GM12801 (cell line): ENCODE measurements around the gene SFT2D3.

Experiments used
- TF ChIP-seq, protein P1 (sequence below): IDR thresholded peaks from one replicate; pipeline ENCODE4 v1.5.1; 2011; ENCODE audit warnings: control low read depth; ENCODE audit not compliant: insufficient read length; ENCODE audit errors: extremely low read depth

Gene SFT2D3, protein sequence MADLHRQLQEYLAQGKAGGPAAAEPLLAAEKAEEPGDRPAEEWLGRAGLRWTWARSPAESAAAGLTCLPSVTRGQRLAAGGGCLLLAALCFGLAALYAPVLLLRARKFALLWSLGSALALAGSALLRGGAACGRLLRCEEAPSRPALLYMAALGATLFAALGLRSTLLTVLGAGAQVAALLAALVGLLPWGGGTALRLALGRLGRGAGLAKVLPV

DNA sequence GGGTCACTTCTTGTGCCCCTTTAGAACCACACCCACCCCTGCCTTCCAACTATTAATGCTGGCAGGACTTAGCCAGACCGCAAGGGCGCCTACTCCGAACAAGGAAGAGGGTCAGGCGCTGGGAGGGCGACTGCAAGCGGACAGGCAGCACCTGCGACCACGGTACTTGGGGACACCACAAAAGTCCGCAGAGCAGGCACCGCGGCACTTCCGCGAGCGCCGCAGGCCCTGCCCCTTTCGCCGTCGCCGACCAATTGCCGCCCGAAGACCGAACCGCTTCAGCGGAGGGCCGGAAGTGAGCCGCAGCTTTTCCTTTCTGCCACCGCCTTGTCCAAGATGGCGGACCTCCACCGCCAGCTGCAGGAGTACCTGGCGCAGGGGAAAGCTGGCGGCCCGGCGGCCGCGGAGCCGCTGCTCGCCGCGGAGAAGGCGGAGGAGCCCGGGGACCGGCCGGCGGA lies at the start of gene SFT2D3:
TSS of gene SFT2D3 (plus strand) at position 305 of the 458 bp plus-strand sequence. CDS start at position 337, 32 bp downstream.
- TF ChIP-seq, protein P1, sequence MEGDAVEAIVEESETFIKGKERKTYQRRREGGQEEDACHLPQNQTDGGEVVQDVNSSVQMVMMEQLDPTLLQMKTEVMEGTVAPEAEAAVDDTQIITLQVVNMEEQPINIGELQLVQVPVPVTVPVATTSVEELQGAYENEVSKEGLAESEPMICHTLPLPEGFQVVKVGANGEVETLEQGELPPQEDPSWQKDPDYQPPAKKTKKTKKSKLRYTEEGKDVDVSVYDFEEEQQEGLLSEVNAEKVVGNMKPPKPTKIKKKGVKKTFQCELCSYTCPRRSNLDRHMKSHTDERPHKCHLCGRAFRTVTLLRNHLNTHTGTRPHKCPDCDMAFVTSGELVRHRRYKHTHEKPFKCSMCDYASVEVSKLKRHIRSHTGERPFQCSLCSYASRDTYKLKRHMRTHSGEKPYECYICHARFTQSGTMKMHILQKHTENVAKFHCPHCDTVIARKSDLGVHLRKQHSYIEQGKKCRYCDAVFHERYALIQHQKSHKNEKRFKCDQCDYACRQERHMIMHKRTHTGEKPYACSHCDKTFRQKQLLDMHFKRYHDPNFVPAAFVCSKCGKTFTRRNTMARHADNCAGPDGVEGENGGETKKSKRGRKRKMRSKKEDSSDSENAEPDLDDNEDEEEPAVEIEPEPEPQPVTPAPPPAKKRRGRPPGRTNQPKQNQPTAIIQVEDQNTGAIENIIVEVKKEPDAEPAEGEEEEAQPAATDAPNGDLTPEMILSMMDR, result no peak

DNA sequence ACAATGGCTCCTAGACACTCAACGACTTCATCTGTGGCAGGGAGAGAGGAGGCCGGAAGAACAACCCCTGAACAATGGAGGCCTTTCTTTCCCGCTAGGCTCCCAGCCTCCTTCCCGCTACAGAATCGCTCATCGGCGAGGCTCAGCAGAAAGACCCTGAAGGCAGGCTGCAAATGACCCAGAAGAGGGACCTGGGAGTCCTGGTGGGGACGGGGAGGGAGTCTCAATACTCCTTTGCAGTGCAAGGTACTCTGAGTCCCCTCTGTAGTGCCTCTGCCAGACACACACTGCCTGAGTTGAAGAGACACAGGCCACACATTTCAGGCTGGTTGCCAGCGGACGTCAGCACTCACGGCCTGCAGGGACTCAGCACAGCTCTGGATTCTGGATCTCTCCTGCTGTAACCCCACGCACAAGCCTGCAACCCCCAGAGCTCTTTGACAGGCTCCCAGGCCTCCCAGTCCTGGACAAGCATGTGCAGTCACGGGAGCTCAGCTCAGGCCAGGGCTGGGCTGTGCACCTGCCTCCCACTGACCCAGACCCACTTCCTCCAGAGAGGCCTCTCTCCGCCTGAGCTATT lies 49.2 kb upstream of the SFT2D3 start:
- TF ChIP-seq, protein P1, result no peak

DNA sequence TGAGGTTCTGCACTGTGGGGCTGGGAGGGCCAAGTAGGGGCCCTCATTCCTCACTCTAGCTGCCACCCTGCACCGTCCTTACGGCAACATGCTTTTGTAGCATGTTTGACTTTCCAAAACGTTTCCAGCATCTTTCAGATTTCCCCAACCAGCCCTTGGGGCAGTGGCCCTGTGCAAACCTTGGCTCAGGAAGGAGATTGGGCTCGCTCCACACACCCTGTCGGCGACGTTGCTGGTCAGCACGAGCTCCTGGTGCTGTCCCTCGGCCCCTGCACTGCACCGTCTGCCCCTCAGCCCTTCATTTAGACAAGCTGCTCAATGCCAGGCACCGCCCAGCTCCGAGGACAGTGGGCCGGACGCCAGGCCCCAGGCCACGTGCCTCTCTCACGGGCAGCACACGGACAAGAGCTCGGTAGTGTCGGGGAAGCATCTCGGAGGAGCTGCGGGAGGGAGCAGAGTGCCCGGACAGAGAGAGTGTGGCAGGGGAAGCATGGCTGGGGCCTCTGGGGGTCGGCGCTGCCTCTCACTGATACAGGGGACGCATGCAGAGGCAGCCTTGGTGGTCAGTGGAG lies 48.4 kb upstream of the SFT2D3 start:
- TF ChIP-seq, protein P1, result no peak

DNA sequence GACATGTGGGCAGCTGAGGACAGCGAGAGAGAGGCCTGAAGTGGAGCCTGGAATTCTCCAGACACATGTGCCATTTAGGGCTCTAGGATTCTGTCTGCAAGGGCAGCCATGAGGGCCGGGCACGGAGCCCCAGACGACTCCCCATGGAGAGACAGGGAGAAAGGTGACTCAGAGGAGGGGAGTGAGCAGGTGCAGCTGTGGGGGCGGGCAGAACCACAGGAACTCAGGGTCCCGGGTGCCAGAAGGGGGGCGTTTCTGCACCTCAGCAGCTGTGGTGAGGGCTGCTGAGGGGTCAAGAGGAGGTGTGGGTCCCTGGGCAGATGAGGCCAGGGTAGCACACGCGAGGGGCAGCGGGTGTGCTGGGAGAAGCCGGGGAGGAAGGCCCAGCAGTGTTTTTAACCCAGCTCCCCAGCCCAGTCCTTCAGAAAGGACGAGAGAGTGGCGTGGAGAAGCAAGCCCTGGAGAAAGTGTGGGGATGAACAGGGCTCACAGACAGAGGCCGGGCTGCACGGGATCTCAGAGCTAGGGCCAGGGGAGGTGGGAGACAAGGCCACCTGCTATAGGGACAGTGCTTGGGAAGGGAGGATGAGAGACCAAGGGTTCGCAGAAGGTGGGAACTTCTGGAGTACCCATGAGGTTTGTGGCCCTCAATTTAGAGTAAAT lies 47.7 kb upstream of the SFT2D3 start:
- TF ChIP-seq, protein P1, result no peak

DNA sequence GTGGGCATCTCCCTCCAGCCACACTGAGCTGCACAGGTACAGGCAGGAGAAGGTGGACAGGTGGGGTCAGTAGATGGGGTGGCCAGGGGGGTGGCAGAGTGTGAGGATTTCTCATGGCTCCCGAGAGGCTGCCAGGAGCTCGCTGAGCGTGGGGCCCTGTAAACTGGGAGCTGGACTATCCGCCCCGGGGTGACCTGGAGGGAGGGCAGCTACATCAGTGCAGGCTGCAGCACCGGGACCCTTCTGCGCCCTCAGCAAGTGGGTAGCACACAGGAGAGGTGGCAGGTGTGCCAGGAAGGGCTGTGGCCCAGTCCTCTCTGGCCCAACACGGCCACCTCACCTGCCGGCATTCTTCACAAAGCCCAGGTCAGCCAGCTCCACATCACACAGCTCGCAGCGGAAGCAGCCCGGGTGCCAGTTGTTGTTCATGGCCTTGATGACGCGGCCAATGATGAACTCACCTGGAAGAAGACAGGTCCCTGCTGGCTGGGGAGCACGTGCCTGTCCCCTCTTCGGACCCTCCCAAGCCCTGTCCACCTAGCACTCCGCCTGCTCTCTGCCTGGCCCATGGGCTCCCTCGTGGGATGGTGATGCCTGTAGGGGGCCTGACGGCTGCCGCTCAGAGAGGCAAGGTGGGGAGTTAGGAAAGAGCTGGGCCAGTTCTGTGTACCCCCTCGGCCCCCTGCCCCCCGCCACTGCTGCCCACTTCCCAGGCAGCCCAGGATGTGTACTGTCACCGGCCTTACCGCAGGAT lies 47.0 kb upstream of the SFT2D3 start:
- TF ChIP-seq, protein P1, result no peak

DNA sequence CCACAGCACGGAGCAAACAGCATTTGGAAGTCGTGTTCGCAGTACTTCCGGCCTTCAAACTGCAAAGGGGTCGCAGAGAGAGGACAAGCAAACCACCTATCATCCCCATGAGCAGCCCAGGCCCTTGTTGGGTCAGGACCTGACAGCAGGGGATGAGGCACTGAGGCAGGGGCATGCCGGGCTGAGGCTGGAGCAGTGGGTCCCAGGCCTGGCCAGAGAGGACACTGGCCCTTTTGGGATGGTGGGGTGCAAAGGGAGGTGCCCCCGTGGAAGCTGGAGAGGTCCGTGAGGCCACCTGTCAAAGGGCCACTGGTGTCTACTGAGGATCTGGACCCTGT lies 46.5 kb upstream of the SFT2D3 start:
- TF ChIP-seq, protein P1, result no peak
